Hepatocyte (in vitro differentiated cells): ENCODE data around the gene GNG12. TPM values are rescaled to one million over a fixed set of nuclear protein-coding genes. Genes with fewer than 3 reads are reported as not detected.

Experiments used
- DNase-seq: peaks from one replicate; pipeline ENCODE4 v3.0.0-alpha.2; 2016; ENCODE audit warnings: low spot score
- H2AFZ ChIP-seq: fragments of 200-600 bp; sonication (generic); 2 replicates; pipeline ENCODE4 v1.6.0; 2016; ENCODE audit warnings: antibody characterized with exemption, mild to moderate bottlenecking
- H3K27ac ChIP-seq: fragments of 200-600 bp; sonication (generic); 2 replicates; pipeline ENCODE4 v1.5.1; 2016; ENCODE audit warnings: mild to moderate bottlenecking
- H3K27me3 ChIP-seq: fragments of 200-600 bp; sonication (generic); 2 replicates; pipeline ENCODE4 v1.6.1; 2016
- H3K36me3 ChIP-seq: fragments of 200-600 bp; sonication (generic); replicated peaks from 2 replicates; pipeline ENCODE4 v1.5.1; 2016; ENCODE audit warnings: low read depth; ENCODE audit not compliant: insufficient read depth
- H3K4me1 ChIP-seq: fragments of 200-600 bp; sonication (generic); 2 replicates; pipeline ENCODE4 v1.5.1; 2016; ENCODE audit warnings: mild to moderate bottlenecking, moderate library complexity; ENCODE audit not compliant: insufficient read depth
- H3K4me2 ChIP-seq: fragments of 200-600 bp; sonication (generic); 2 replicates; pipeline ENCODE4 v1.6.0; 2016
- H3K4me3 ChIP-seq: fragments of 200-600 bp; sonication (generic); 2 replicates; pipeline ENCODE4 v1.5.1; 2016; ENCODE audit warnings: mild to moderate bottlenecking
- H3K79me2 ChIP-seq: fragments of 200-600 bp; sonication (generic); 2 replicates; pipeline ENCODE4 v1.6.0; 2017; ENCODE audit warnings: mild to moderate bottlenecking
- H3K9me2 ChIP-seq: fragments of 200-600 bp; sonication (generic); replicated peaks from 2 replicates; pipeline ENCODE4 v1.6.0; 2017; ENCODE audit warnings: mild to moderate bottlenecking; ENCODE audit not compliant: insufficient read depth
- H3K9me3 ChIP-seq: fragments of 200-600 bp; sonication (generic); 2 replicates; pipeline ENCODE4 v1.5.1; 2016; ENCODE audit warnings: low read depth, mild to moderate bottlenecking
- H4K20me1 ChIP-seq: fragments of 200-600 bp; sonication (generic); 2 replicates; pipeline ENCODE4 v1.6.0; 2016; ENCODE audit warnings: mild to moderate bottlenecking; ENCODE audit not compliant: insufficient read depth, poor library complexity, severe bottlenecking
- EZH2 ChIP-seq: fragments of 200-600 bp; sonication (generic); IDR thresholded peaks from 2 replicates; pipeline ENCODE4 v1.6.1; 2016; ENCODE audit warnings: antibody characterized with exemption, mild to moderate bottlenecking, borderline replicate concordance
- EZH2phosphoT487 ChIP-seq: fragments of 200-600 bp; sonication (generic); IDR thresholded peaks from one replicate; pipeline ENCODE4 v1.6.1; 2018; ENCODE audit warnings: antibody characterized with exemption, mild to moderate bottlenecking, low read depth, moderate library complexity; ENCODE audit not compliant: unreplicated experiment, severe bottlenecking
- WGBS: methylation state at CpG from one replicate; pipeline ENCODE4 v1.1.6; 2016; ENCODE audit warnings: low lambda C conversion rate; ENCODE audit errors: missing lambda C conversion rate; 5-methylcytosine and 5-hydroxymethylcytosine counted together
- polyA plus RNA-seq: library from polyadenylated mRNA; unstranded; fragments of >200 nt; fragmentation: Nextera tagmentation; extraction: Ambion mirVana; gene quantifications from 2 replicates; pipeline ENCODE4 v1.2.1, GENCODE V29; 2016
- small RNA-seq: library from RNA; depleted of rRNA; stranded (forward); fragments of <200 nt; gene quantifications from one replicate; pipeline ENCODE3, GENCODE V24; 2014
- total RNA-seq: library from RNA; depleted of rRNA; stranded (reverse); fragments of >200 nt; gene quantifications from 2 replicates; pipeline ENCODE4 v1.2.3, GENCODE V29; 2014
- TF ChIP-seq, protein P1 (sequence below): fragments of 200-600 bp; sonication (generic); IDR thresholded peaks from 2 replicates; pipeline ENCODE4 v1.5.1; 2016; ENCODE audit warnings: antibody characterized with exemption, mild to moderate bottlenecking; ENCODE audit not compliant: poor library complexity

The GNG12 gene
- total and polyA plus RNA-seq, 2 experiments from 2014 or later: 49.6 to 108 TPM

- Histone ChIP-seq H3K79me2 (no peaks in the 10 kb centered on the region), H3K27me3 (no peaks in the 10 kb centered on the region), H3K4me1 (no peaks in the 10 kb centered on the region), H3K9me3 (no peaks in the 10 kb centered on the region), H3K4me3 (no peak overlapping the region), H2AFZ (no peak overlapping the region), H4K20me1 (no peaks in the 10 kb centered on the region), H3K27ac (no peak overlapping the region), H3K9me2 (no peaks in the 10 kb centered on the region), H3K4me2 (no peak overlapping the region), H3K36me3 (no peaks in the 10 kb centered on the region)
- DNase-seq: no peak
- TF ChIP-seq, protein P1, sequence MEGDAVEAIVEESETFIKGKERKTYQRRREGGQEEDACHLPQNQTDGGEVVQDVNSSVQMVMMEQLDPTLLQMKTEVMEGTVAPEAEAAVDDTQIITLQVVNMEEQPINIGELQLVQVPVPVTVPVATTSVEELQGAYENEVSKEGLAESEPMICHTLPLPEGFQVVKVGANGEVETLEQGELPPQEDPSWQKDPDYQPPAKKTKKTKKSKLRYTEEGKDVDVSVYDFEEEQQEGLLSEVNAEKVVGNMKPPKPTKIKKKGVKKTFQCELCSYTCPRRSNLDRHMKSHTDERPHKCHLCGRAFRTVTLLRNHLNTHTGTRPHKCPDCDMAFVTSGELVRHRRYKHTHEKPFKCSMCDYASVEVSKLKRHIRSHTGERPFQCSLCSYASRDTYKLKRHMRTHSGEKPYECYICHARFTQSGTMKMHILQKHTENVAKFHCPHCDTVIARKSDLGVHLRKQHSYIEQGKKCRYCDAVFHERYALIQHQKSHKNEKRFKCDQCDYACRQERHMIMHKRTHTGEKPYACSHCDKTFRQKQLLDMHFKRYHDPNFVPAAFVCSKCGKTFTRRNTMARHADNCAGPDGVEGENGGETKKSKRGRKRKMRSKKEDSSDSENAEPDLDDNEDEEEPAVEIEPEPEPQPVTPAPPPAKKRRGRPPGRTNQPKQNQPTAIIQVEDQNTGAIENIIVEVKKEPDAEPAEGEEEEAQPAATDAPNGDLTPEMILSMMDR: no peak
- TF ChIP-seq EZH2phosphoT487 (no peak), EZH2 (no peak)
- WGBS: 81% methylated on average over 2 of the region's 2 CpGs
Observed at GRCh38 chr1:67655581-67655980, 177.7 kb downstream of the GNG12 start.

DNA sequence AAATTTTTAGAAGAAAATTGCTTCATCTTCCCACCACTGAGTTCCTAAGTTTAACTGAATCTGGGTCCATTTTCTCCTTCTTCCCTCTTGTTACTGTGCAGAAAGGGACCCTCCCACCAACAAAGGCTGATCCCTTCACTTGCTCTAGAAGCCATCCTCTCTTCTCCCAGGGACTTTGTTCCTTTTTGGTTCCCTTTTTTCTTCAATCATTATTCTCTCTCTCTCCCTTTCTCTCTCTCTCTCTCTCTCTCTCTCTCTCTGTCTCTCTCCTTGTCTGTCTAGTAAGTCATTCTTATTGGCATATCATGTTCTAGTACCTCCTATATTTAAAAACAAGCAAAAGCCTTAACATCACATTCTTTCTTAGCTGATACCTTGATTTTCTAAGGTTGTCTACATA is 180.0 kb downstream of the GNG12 start:
- H3K4me1 ChIP-seq: no peaks in the 10 kb centered on the region
- H2AFZ ChIP-seq: no peak overlapping the region
- H3K9me3 ChIP-seq: no peaks in the 10 kb centered on the region
- no peaks in the 10 kb centered on the region for H3K79me2 ChIP-seq
- no peaks in the 10 kb centered on the region for H3K36me3 ChIP-seq
- H3K4me3 ChIP-seq: no peak overlapping the region
- no peak overlapping the region for H3K4me2 ChIP-seq
- no peak overlapping the region for H3K27ac ChIP-seq
- H4K20me1 ChIP-seq: no peaks in the 10 kb centered on the region
- H3K27me3 ChIP-seq: no peaks in the 10 kb centered on the region
- H3K9me2 ChIP-seq: no peaks in the 10 kb centered on the region
- no peak for DNase-seq
- TF ChIP-seq EZH2phosphoT487 (no peak), EZH2 (no peak)
- TF ChIP-seq, protein P1: no peak

GRCh38 chr1:67652800-67653199 is 180.5 kb downstream of the GNG12 start:
- 62% methylated on average over 2 of the region's 2 CpGs for WGBS
- Histone ChIP-seq H3K27ac (no peak overlapping the region), H3K9me2 (no peaks in the 10 kb centered on the region), H3K79me2 (no peaks in the 10 kb centered on the region), H3K9me3 (no peaks in the 10 kb centered on the region), H4K20me1 (no peaks in the 10 kb centered on the region), H3K27me3 (no peaks in the 10 kb centered on the region), H3K4me2 (no peak overlapping the region), H3K36me3 (no peaks in the 10 kb centered on the region), H3K4me3 (no peak overlapping the region), H3K4me1 (peaks cover under 1% of the 10 kb centered on the region), H2AFZ (no peak overlapping the region)
- TF ChIP-seq EZH2 (no peak), EZH2phosphoT487 (no peak)
- TF ChIP-seq, protein P1: no peak
- no peak for DNase-seq

Small RNA genes lying within 50 kb of the gene (small RNA-seq; reads per million reads assigned to genes)
- gene RN7SL392P (not detected), gene RNU7-80P (not detected)

Other genes starting within 250 kb of the GNG12 start
- 90.5 and 93.1 TPM in 2 replicates for gene GADD45A, start 148.3 kb downstream of the GNG12 start, total RNA-seq
- 175 and 178 TPM in 2 replicates for gene GADD45A, start 148.3 kb downstream of the GNG12 start, polyA plus RNA-seq
- 1.9 and 3.0 TPM in 2 replicates for gene DIRAS3, start 217.2 kb upstream of the GNG12 start, total RNA-seq
- 2.0 and 4.1 TPM in 2 replicates for gene DIRAS3, start 217.2 kb upstream of the GNG12 start, polyA plus RNA-seq